Measurements from ENCODE around the gene MRPL20. TPM values are rescaled to one million over a fixed set of nuclear protein-coding genes. Genes with fewer than 3 reads are reported as not detected.
A peak's percentile ranks its signal among the peaks of the same experiment; 100 is the strongest.
"Not testable (repeated sequence)": the region's sequence is repeated elsewhere in the genome, so short reads cannot be mapped to it uniquely, and the experiment has no call there.

The MRPL20 gene
- polyA plus RNA-seq, 1 donor, result 91.1 TPM

- DNase-seq, result no peak
These were observed 832 bp downstream of the MRPL20 start for GRCh38 chr1:1406101-1406820.

- no peak for DNase-seq
These were observed 3.4 kb downstream of the MRPL20 start for GRCh38 chr1:1403653-1404052.

- not testable (repeated sequence) for DNase-seq
These were observed 4.1 kb downstream of the MRPL20 start for GRCh38 chr1:1402901-1403392.

- no peak for DNase-seq
These were observed 4.8 kb downstream of the MRPL20 start for GRCh38 chr1:1402072-1402900.

- DNase-seq, result no peak
These were observed 5.6 kb downstream of the MRPL20 start for GRCh38 chr1:1401457-1402010.

- no peak for DNase-seq
These were observed 6.3 kb downstream of the MRPL20 start for GRCh38 chr1:1400576-1401456.

GRCh38 chr1:1399872-1400575 is 7.1 kb downstream of the MRPL20 start:
- DNase-seq, result no peak

GRCh38 chr1:1399187-1399871 is 7.8 kb downstream of the MRPL20 start, which contains the start of gene CCNL2:
TSS of gene CCNL2 (minus strand) at chr1:1399335. CDS start at chr1:1399306, 29 bp downstream.
- DNase-seq, result peak; percentile 98

GRCh38 chr1:1398677-1399186 is 8.4 kb downstream of the MRPL20 start:
- DNase-seq, result no peak

- no peak for DNase-seq
These were observed 9.1 kb downstream of the MRPL20 start for GRCh38 chr1:1397839-1398523.

GRCh38 chr1:1395166-1395565 is 11.9 kb downstream of the MRPL20 start:
- DNase-seq, result no peak

GRCh38 chr1:1394116-1394515 is 13.0 kb downstream of the MRPL20 start:
- DNase-seq, result no peak

- DNase-seq, result no peak
These were observed 13.7 kb downstream of the MRPL20 start for GRCh38 chr1:1393428-1393827.

- no peak for DNase-seq
These were observed 14.1 kb downstream of the MRPL20 start for GRCh38 chr1:1393014-1393413.

- no peak for DNase-seq
These were observed 15.9 kb downstream of the MRPL20 start for GRCh38 chr1:1391225-1391624.

- no peak for DNase-seq
These were observed 16.4 kb downstream of the MRPL20 start for GRCh38 chr1:1390675-1391074.

- no peak for DNase-seq
These were observed 19.0 kb downstream of the MRPL20 start for GRCh38 chr1:1388078-1388472.

GRCh38 chr1:1387098-1388077 is 19.7 kb downstream of the MRPL20 start:
- DNase-seq, result no peak

GRCh38 chr1:1385931-1386330 is 21.2 kb downstream of the MRPL20 start:
- DNase-seq, result no peak

Measured in hindlimb muscle (tissue), 1 donor.